ENCODE results near the gene STK32C. TPM values are rescaled to one million over a fixed set of nuclear protein-coding genes. Genes with fewer than 3 reads are reported as not detected.

STK32C gene
- total and polyA plus RNA-seq, 2 experiments from 2014 or later = 8.8 to 9.8 TPM

GRCh38 chr10:132347211-132347930, 39.6 kb upstream of the STK32C start:
- in situ Hi-C loops (cut with MboI) = no loop called here
- Histone ChIP-seq H3K9me2 (ENCODE audit: insufficient read depth) (no peaks in the 10 kb centered on the region), H3K4me1 (ENCODE audit: insufficient read depth) (no peaks in the 10 kb centered on the region), H3K36me3 (ENCODE audit: low read depth) (peaks cover 16% of the 10 kb centered on the region), H3K4me2 (ENCODE audit: unreplicated experiment) (no peak overlapping the region), H3K27ac (no peak overlapping the region), H2AFZ (no peak overlapping the region), H3K9ac (no peak overlapping the region), H3K9me3 (ENCODE audit: low read depth) (no peaks in the 10 kb centered on the region), H3K79me2 (ENCODE audit: insufficient read depth) (no peaks in the 10 kb centered on the region), H3K27me3 (replicated peaks; ENCODE audit: insufficient read depth) (no peaks in the 10 kb centered on the region), H4K20me1 (ENCODE audit: insufficient read depth) (no peaks in the 10 kb centered on the region), H3K4me3 (no peak overlapping the region), H3F3A (ENCODE audit: insufficient read depth) (no peaks in the 10 kb centered on the region)
- no peak for DNase-seq
- 94 to 97% methylated on average over 17 to 23 of the region's 23 CpGs for WGBS, 2 experiments (ENCODE audit: low coverage in 1 of 2, low lambda C conversion rate in 2 of 2, missing lambda C conversion rate in 2 of 2)
- TF ChIP-seq EZH2phosphoT487 (IDR thresholded peaks at IDR 0.05; ENCODE audit: insufficient read depth, low read depth) (no peak), EZH2 (IDR thresholded peaks at IDR 0.05; ENCODE audit: insufficient read depth, poor library complexity, severe bottlenecking) (no peak)

- H3K4me3 ChIP-seq = no peak overlapping the region
- no peak overlapping the region for H3K27ac ChIP-seq
- no peaks in the 10 kb centered on the region for H4K20me1 ChIP-seq (ENCODE audit: insufficient read depth)
- DNase-seq = no peak
- peaks cover 20% of the 10 kb centered on the region for H3K36me3 ChIP-seq (ENCODE audit: low read depth)
- H3K79me2 ChIP-seq (ENCODE audit: insufficient read depth) = no peaks in the 10 kb centered on the region
- no peak overlapping the region for H2AFZ ChIP-seq
- no peaks in the 10 kb centered on the region for H3K9me3 ChIP-seq (ENCODE audit: low read depth)
- no peak overlapping the region for H3K4me2 ChIP-seq (ENCODE audit: unreplicated experiment)
- no peaks in the 10 kb centered on the region for H3K27me3 ChIP-seq (replicated peaks; ENCODE audit: insufficient read depth)
- 81% methylated on average over 9 of the region's 9 CpGs for WGBS, 2 experiments (ENCODE audit: low coverage in 1 of 2, low lambda C conversion rate in 2 of 2, missing lambda C conversion rate in 2 of 2)
- no peaks in the 10 kb centered on the region for H3K9me2 ChIP-seq (ENCODE audit: insufficient read depth)
- no peak for TF ChIP-seq EZH2phosphoT487 (IDR thresholded peaks at IDR 0.05; ENCODE audit: insufficient read depth, low read depth)
- TF ChIP-seq EZH2 (IDR thresholded peaks at IDR 0.05; ENCODE audit: insufficient read depth, poor library complexity, severe bottlenecking) = no peak
- H3K4me1 ChIP-seq (ENCODE audit: insufficient read depth) = no peaks in the 10 kb centered on the region
- in situ Hi-C loops (cut with MboI) = no loop called here
- H3K9ac ChIP-seq = no peak overlapping the region
- H3F3A ChIP-seq (ENCODE audit: insufficient read depth) = no peaks in the 10 kb centered on the region
These were observed 39.1 kb upstream of the STK32C start for GRCh38 chr10:132346806-132347205.

GRCh38 chr10:132345345-132345744, 37.6 kb upstream of the STK32C start:
- H3K9me3 ChIP-seq (ENCODE audit: low read depth) = no peaks in the 10 kb centered on the region
- H3K4me2 ChIP-seq (ENCODE audit: unreplicated experiment) = no peak overlapping the region
- H3K27ac ChIP-seq = no peak overlapping the region
- H3K36me3 ChIP-seq (ENCODE audit: low read depth) = peaks cover 20% of the 10 kb centered on the region
- no peak overlapping the region for H2AFZ ChIP-seq
- no peak overlapping the region for H3K4me3 ChIP-seq
- TF ChIP-seq EZH2phosphoT487 (IDR thresholded peaks at IDR 0.05; ENCODE audit: insufficient read depth, low read depth) (no peak), EZH2 (IDR thresholded peaks at IDR 0.05; ENCODE audit: insufficient read depth, poor library complexity, severe bottlenecking) (no peak)
- H3K27me3 ChIP-seq (replicated peaks; ENCODE audit: insufficient read depth) = no peaks in the 10 kb centered on the region
- no peak overlapping the region for H3K9ac ChIP-seq
- in situ Hi-C loops (cut with MboI) = no loop called here
- H3F3A ChIP-seq (ENCODE audit: insufficient read depth) = no peaks in the 10 kb centered on the region
- no peaks in the 10 kb centered on the region for H3K79me2 ChIP-seq (ENCODE audit: insufficient read depth)
- H3K4me1 ChIP-seq (ENCODE audit: insufficient read depth) = no peaks in the 10 kb centered on the region
- DNase-seq = no peak
- H4K20me1 ChIP-seq (ENCODE audit: insufficient read depth) = no peaks in the 10 kb centered on the region
- 89 to 99% methylated on average over 6 to 7 of the region's 7 CpGs for WGBS, 2 experiments (ENCODE audit: low coverage in 1 of 2, low lambda C conversion rate in 2 of 2, missing lambda C conversion rate in 2 of 2)
- no peaks in the 10 kb centered on the region for H3K9me2 ChIP-seq (ENCODE audit: insufficient read depth)

GRCh38 chr10:132344386-132344785, 36.6 kb upstream of the STK32C start:
- H4K20me1 ChIP-seq (ENCODE audit: insufficient read depth) = no peaks in the 10 kb centered on the region
- no peak overlapping the region for H3K9ac ChIP-seq
- H3K4me2 ChIP-seq (ENCODE audit: unreplicated experiment) = no peak overlapping the region
- in situ Hi-C loops (cut with MboI) = no loop called here
- H3K9me2 ChIP-seq (ENCODE audit: insufficient read depth) = no peaks in the 10 kb centered on the region
- H3K36me3 ChIP-seq (ENCODE audit: low read depth) = peaks cover 20% of the 10 kb centered on the region
- WGBS, 2 experiments (ENCODE audit: low coverage in 1 of 2, low lambda C conversion rate in 2 of 2, missing lambda C conversion rate in 2 of 2) = 80 to 83% methylated on average over 6 of the region's 6 CpGs
- TF ChIP-seq EZH2phosphoT487 (IDR thresholded peaks at IDR 0.05; ENCODE audit: insufficient read depth, low read depth) = no peak
- no peak for TF ChIP-seq EZH2 (IDR thresholded peaks at IDR 0.05; ENCODE audit: insufficient read depth, poor library complexity, severe bottlenecking)
- no peak for DNase-seq
- H3F3A ChIP-seq (ENCODE audit: insufficient read depth) = no peaks in the 10 kb centered on the region
- no peaks in the 10 kb centered on the region for H3K4me1 ChIP-seq (ENCODE audit: insufficient read depth)
- no peak overlapping the region for H2AFZ ChIP-seq
- no peak overlapping the region for H3K4me3 ChIP-seq
- no peaks in the 10 kb centered on the region for H3K9me3 ChIP-seq (ENCODE audit: low read depth)
- no peaks in the 10 kb centered on the region for H3K79me2 ChIP-seq (ENCODE audit: insufficient read depth)
- no peaks in the 10 kb centered on the region for H3K27me3 ChIP-seq (replicated peaks; ENCODE audit: insufficient read depth)
- H3K27ac ChIP-seq = no peak overlapping the region

All from GM23248 (cell line).